Thoracic aorta (tissue), 2 donors: ENCODE measurements around the gene KCNA3. TPM values are rescaled to one million over a fixed set of nuclear protein-coding genes. Genes with fewer than 3 reads are reported as not detected.

ENCODE experiments used
- ATAC-seq: fragments of 150-250 bp; one replicate; pipeline ENCODE4 v1.8.0; 2017; ENCODE audit warnings: low read depth; ENCODE audit not compliant: insufficient number of reproducible peaks, low FRiP score
- DNase-seq: peaks from one replicate; pipeline ENCODE4 v3.0.0-alpha.2; 2020; ENCODE audit warnings: low spot score
- H3K27ac ChIP-seq, 2 donors: fragments of 200-600 bp; sonication (generic); 1 replicate in 1 of 2; 2 replicates in 1 of 2; pipeline ENCODE4 v1.5.1; 2016; ENCODE audit warnings: mild to moderate bottlenecking in 2 of 2, moderate library complexity in 2 of 2
- H3K27me3 ChIP-seq: fragments of 200-600 bp; sonication (generic); replicated peaks from 2 replicates; pipeline ENCODE4 v1.6.0; 2016; ENCODE audit warnings: mild to moderate bottlenecking; ENCODE audit not compliant: insufficient read depth
- H3K36me3 ChIP-seq: fragments of 200-600 bp; sonication (generic); one replicate; pipeline ENCODE4 v1.5.1; 2016
- H3K4me1 ChIP-seq, 2 donors: fragments of 200-600 bp; sonication (generic); 1 replicate in 1 of 2; 2 replicates in 1 of 2; pipeline versions ENCODE4 v1.5.1 to v1.6.0; 2016; ENCODE audit warnings: low read depth in 2 of 2, mild to moderate bottlenecking in 1 of 2; ENCODE audit not compliant: control insufficient read depth in 1 of 2
- H3K4me3 ChIP-seq: fragments of 200-600 bp; sonication (generic); 2 replicates; pipeline ENCODE4 v1.5.1; 2016; ENCODE audit warnings: mild to moderate bottlenecking
- H3K9me3 ChIP-seq: fragments of 200-600 bp; sonication (generic); 2 replicates; pipeline ENCODE4 v1.5.1; 2016
- total RNA-seq, 2 donors: library from RNA; depleted of rRNA; stranded (reverse); fragments of >200 nt; gene quantifications; one replicate each; pipeline versions ENCODE4 v1.1.0 to v1.2.3, GENCODE V29; 2016
- TF ChIP-seq, protein P1 (sequence below): fragments of 200-600 bp; sonication (generic); IDR thresholded peaks from one replicate; pipeline ENCODE4 v1.5.1; 2019; ENCODE audit warnings: antibody characterized with exemption

KCNA3 gene
- total RNA-seq, 2 donors from 2014 or later = 1.8 to 3.9 TPM

DNA sequence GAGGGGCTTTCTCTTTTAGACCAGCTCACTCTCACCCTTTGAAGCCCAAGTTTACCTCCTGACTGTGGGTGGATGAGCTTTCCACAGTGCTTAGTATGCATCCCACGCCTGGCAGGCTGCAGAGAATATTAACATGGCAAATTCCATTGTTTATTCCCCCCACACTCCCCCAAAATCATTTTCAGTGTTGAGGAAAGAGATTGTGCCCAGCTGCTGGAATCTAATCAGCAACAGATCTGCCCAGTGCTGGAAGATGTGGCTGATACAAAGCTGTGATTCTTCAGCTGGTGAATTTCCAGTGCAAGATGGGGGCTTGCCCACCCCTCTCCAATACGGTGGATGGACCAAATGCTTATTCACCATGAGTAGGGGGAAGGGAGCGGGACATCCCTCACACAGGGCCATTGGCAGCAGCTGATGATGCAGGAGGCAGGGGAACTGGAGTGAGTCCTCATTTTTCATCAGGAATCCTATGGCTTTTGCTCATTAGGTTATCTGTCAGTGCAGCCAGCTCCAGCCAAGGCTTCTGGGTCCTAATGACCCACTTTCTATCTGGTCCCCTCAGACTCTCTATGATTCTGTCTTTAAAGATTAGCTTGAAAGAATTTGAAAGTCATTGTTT is 39.7 kb upstream of the KCNA3 start:
- H3K27ac ChIP-seq = no peak overlapping the region
- H3K4me3 ChIP-seq = no peak overlapping the region
- no peaks in the 10 kb centered on the region for H3K36me3 ChIP-seq
- H3K4me1 ChIP-seq = no peaks in the 10 kb centered on the region
- no peak for ATAC-seq
- H3K9me3 ChIP-seq = no peaks in the 10 kb centered on the region
- DNase-seq = no peak
- H3K27me3 ChIP-seq = no peaks in the 10 kb centered on the region
- TF ChIP-seq, protein P1, sequence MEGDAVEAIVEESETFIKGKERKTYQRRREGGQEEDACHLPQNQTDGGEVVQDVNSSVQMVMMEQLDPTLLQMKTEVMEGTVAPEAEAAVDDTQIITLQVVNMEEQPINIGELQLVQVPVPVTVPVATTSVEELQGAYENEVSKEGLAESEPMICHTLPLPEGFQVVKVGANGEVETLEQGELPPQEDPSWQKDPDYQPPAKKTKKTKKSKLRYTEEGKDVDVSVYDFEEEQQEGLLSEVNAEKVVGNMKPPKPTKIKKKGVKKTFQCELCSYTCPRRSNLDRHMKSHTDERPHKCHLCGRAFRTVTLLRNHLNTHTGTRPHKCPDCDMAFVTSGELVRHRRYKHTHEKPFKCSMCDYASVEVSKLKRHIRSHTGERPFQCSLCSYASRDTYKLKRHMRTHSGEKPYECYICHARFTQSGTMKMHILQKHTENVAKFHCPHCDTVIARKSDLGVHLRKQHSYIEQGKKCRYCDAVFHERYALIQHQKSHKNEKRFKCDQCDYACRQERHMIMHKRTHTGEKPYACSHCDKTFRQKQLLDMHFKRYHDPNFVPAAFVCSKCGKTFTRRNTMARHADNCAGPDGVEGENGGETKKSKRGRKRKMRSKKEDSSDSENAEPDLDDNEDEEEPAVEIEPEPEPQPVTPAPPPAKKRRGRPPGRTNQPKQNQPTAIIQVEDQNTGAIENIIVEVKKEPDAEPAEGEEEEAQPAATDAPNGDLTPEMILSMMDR = no peak

GRCh38 chr1:110713221-110713620 is 38.5 kb upstream of the KCNA3 start:
- TF ChIP-seq, protein P1 = no peak
- no peak for DNase-seq
- H3K9me3 ChIP-seq = no peaks in the 10 kb centered on the region

GRCh38 chr1:110710314-110710713 is 35.6 kb upstream of the KCNA3 start:
- no peak overlapping the region for H3K27ac ChIP-seq
- TF ChIP-seq, protein P1 = no peak
- no peaks in the 10 kb centered on the region for H3K36me3 ChIP-seq
- H3K9me3 ChIP-seq = no peaks in the 10 kb centered on the region
- DNase-seq (no peak), ATAC-seq (no peak)
- no peaks in the 10 kb centered on the region for H3K4me1 ChIP-seq
- no peak overlapping the region for H3K4me3 ChIP-seq
- H3K27me3 ChIP-seq = no peaks in the 10 kb centered on the region

More at GRCh38 chr1:110713221-110713620, 38.5 kb upstream of the KCNA3 start:
- ATAC-seq = no peak
- H3K4me1 ChIP-seq = no peaks in the 10 kb centered on the region
- no peaks in the 10 kb centered on the region for H3K36me3 ChIP-seq
- no peak overlapping the region for H3K4me3 ChIP-seq
- no peak overlapping the region for H3K27ac ChIP-seq
- H3K27me3 ChIP-seq = no peaks in the 10 kb centered on the region

GRCh38 chr1:110708974-110709440 is 34.3 kb upstream of the KCNA3 start:
- H3K36me3 ChIP-seq = no peaks in the 10 kb centered on the region
- no peak for DNase-seq
- no peaks in the 10 kb centered on the region for H3K9me3 ChIP-seq
- no peaks in the 10 kb centered on the region for H3K27me3 ChIP-seq
- no peak overlapping the region for H3K4me3 ChIP-seq
- H3K27ac ChIP-seq = no peak overlapping the region
- TF ChIP-seq, protein P1 = no peak
- ATAC-seq = no peak
- H3K4me1 ChIP-seq = no peaks in the 10 kb centered on the region

- H3K27ac ChIP-seq = no peak overlapping the region
- H3K4me1 ChIP-seq = no peaks in the 10 kb centered on the region
- TF ChIP-seq, protein P1 = no peak
- no peaks in the 10 kb centered on the region for H3K9me3 ChIP-seq
- H3K27me3 ChIP-seq = no peaks in the 10 kb centered on the region
- DNase-seq (no peak), ATAC-seq (no peak)
- H3K4me3 ChIP-seq = no peak overlapping the region
- H3K36me3 ChIP-seq = no peaks in the 10 kb centered on the region
These were observed 32.5 kb upstream of the KCNA3 start for GRCh38 chr1:110707232-110707631.
